Measurements from ENCODE around the gene HDAC9. TPM values are rescaled to one million over a fixed set of nuclear protein-coding genes. Genes with fewer than 3 reads are reported as not detected.

The HDAC9 gene
- total RNA-seq, 1 experiment from 2014 or later = 7.7 TPM

GRCh38 chr7:18547509-18548187 is 52.1 kb downstream of the HDAC9 start:
- Histone ChIP-seq H4K8ac (replicated peaks; ENCODE audit: insufficient read length, low read depth, low read length) (no peak overlapping the region), H3K23ac (ENCODE audit: insufficient read length, low read depth, low read length) (no peak overlapping the region), H2BK15ac (ENCODE audit: low read depth, low read length) (no peak overlapping the region), H3K79me1 (ENCODE audit: insufficient read depth, low read depth, low read length, poor library complexity, severe bottlenecking) (no peaks in the 10 kb centered on the region), H3K4me2 (ENCODE audit: insufficient read depth, insufficient read length, low read length) (no peak overlapping the region), H3K18ac (ENCODE audit: insufficient read length, low read depth, low read length) (no peak overlapping the region), H2BK5ac (ENCODE audit: insufficient read length, low read length) (no peak overlapping the region), H3K23me2 (ENCODE audit: insufficient read length, low read depth, low read length, poor library complexity, severe bottlenecking) (no peaks in the 10 kb centered on the region), H4K91ac (ENCODE audit: insufficient read length, low read depth, low read length) (no peak overlapping the region), H4K5ac (ENCODE audit: insufficient read length, low read depth, low read length) (no peak overlapping the region), H2BK120ac (ENCODE audit: low read depth, low read length, poor library complexity, severe bottlenecking) (no peak overlapping the region), H3T11ph (ENCODE audit: low read length) (no peak overlapping the region), H3K9me3 (ENCODE audit: control insufficient read depth, low read depth, low read length) (no peaks in the 10 kb centered on the region), H2AK5ac (ENCODE audit: insufficient read length, low read length) (no peak overlapping the region), H4K20me1 (ENCODE audit: control insufficient read depth, insufficient read depth, insufficient read length) (no peaks in the 10 kb centered on the region), H3K27me3 (ENCODE audit: insufficient read depth, low read length) (no peaks in the 10 kb centered on the region), H2BK20ac (ENCODE audit: low read depth, low read length, poor library complexity, severe bottlenecking) (no peak overlapping the region), H3K56ac (ENCODE audit: insufficient read length, low read depth, low read length) (no peak overlapping the region), H3K4ac (ENCODE audit: low read depth, low read length) (no peak overlapping the region), H3K9ac (ENCODE audit: extremely low read depth, insufficient read length, low read length) (no peak overlapping the region), H3K79me2 (ENCODE audit: insufficient read depth, low read length) (no peaks in the 10 kb centered on the region), H3K27ac (ENCODE audit: insufficient read length, low read depth, low read length) (no peak overlapping the region), H3K4me1 (ENCODE audit: insufficient read depth, low read length) (peaks cover 3% of the 10 kb centered on the region; the same call in 1 of the 2 replicates), H2AFZ (ENCODE audit: low read length) (no peak overlapping the region), H2BK12ac (ENCODE audit: insufficient read length, low read depth, low read length) (no peak overlapping the region), H3K14ac (ENCODE audit: insufficient read depth, low read length) (no peak overlapping the region)
- Mint-ChIP-seq H3K27me3 (ENCODE audit: low read depth) (no peaks in the 10 kb centered on the region), H3K27ac (no peak overlapping the region; a peak in 1 of 7 replicates), H3K36me3 (ENCODE audit: insufficient read depth in 1 of 3, low read depth in 3 of 3) (no peaks in the 10 kb centered on the region), H3K9me3 (no peaks in the 10 kb centered on the region), H3K4me3 (no peak overlapping the region), H3K4me1 (peaks cover 5 to 11% of the 10 kb centered on the region in 2 experiments)
- no peak for DNase-seq
- no CpG with 5 or more reads among the region's 4 CpGs for WGBS (ENCODE audit: extremely low coverage, insufficient read length, low lambda C conversion rate)
- no peak for TF ChIP-seq CTCF (conservative IDR thresholded peaks at IDR 0.05)

Measured in H9 (cell line).